Gastroesophageal sphincter (tissue), 2 donors: Measurements from ENCODE around the gene MCM3AP.

Source experiments
- EP300 ChIP-seq: sonication (generic); formaldehyde crosslinking; IDR thresholded peaks from one replicate; pipeline ENCODE4 v1.6.1; 2017; ENCODE audit warnings: antibody characterized with exemption, mild to moderate bottlenecking
- POLR2A ChIP-seq, 2 donors: fragments of 450-650 bp; IDR thresholded peaks; one replicate each; pipeline ENCODE4 v1.6.1; 2017; ENCODE audit warnings: antibody characterized with exemption in 2 of 2, mild to moderate bottlenecking in 2 of 2, moderate library complexity in 1 of 2

DNA sequence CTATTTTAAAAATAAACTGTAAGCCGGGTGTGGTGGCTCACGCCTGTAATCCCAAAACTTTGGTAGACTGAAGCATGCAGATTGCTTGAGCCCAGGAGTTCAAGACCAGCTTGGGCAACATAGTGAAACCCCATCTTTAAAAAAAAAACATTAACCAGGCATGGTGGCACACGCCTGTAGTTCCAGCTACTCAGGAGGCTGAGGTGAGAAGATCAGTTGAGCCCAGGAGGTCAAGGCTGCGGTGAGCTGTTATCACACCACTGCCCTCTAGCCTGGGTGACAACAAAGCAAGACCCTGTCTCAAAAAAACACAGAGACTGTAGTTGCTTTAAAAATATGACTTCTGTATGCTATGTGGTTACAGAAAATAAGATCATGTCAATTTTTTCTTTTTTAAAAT lies 32.6 kb downstream of the MCM3AP start:
- no peak for TF ChIP-seq POLR2A (IDR thresholded peaks at IDR 0.05)
- TF ChIP-seq EP300: no peak
